Measurements from ENCODE around the gene MKRN1.
"Not testable (repeated sequence)": the region's sequence is repeated elsewhere in the genome, so short reads cannot be mapped to it uniquely, and the experiment has no call there.

The MKRN1 gene

GRCh38 chr7:140415816-140416215, 63.5 kb downstream of the MKRN1 start:
- not testable (repeated sequence) for H3K4me3 ChIP-seq (ENCODE audit: low read length); H3K27me3 ChIP-seq (ENCODE audit: control insufficient read depth, insufficient read depth, low read length); DNase-seq (ENCODE audit: low read depth, low spot score); H3K4me1 ChIP-seq (ENCODE audit: control insufficient read depth, insufficient read depth, low read length); H3K36me3 ChIP-seq (ENCODE audit: control insufficient read depth, insufficient read depth, low read length); H3K9me3 ChIP-seq (ENCODE audit: control insufficient read depth, insufficient read depth, low read length); H3K27ac ChIP-seq (ENCODE audit: low read length)
- WGBS (ENCODE audit: insufficient coverage, insufficient read length), result no CpG with 5 or more reads among the region's 9 CpGs

GRCh38 chr7:140415361-140415760, 63.9 kb downstream of the MKRN1 start:
- H3K27me3 ChIP-seq (ENCODE audit: control insufficient read depth, insufficient read depth, low read length), result no peaks in the 10 kb centered on the region
- WGBS (ENCODE audit: insufficient coverage, insufficient read length), result no CpG with 5 or more reads among the region's 3 CpGs
- no peak overlapping the region for H3K27ac ChIP-seq (ENCODE audit: low read length)
- no peak overlapping the region for H3K4me3 ChIP-seq (ENCODE audit: low read length)
- H3K9me3 ChIP-seq (ENCODE audit: control insufficient read depth, insufficient read depth, low read length), result no peaks in the 10 kb centered on the region
- no peak for DNase-seq (ENCODE audit: low read depth, low spot score)
- no peaks in the 10 kb centered on the region for H3K36me3 ChIP-seq (ENCODE audit: control insufficient read depth, insufficient read depth, low read length)
- no peaks in the 10 kb centered on the region for H3K4me1 ChIP-seq (ENCODE audit: control insufficient read depth, insufficient read depth, low read length)

- H3K27ac ChIP-seq (ENCODE audit: low read length), result no peak overlapping the region
- H3K27me3 ChIP-seq (ENCODE audit: control insufficient read depth, insufficient read depth, low read length), result no peaks in the 10 kb centered on the region
- peak overlapping the region; percentile 59; the same call in 1 of the 2 replicates for H3K4me3 ChIP-seq (ENCODE audit: low read length)
- no peaks in the 10 kb centered on the region for H3K4me1 ChIP-seq (ENCODE audit: control insufficient read depth, insufficient read depth, low read length)
- H3K36me3 ChIP-seq (ENCODE audit: control insufficient read depth, insufficient read depth, low read length), result no peaks in the 10 kb centered on the region
- H3K9me3 ChIP-seq (ENCODE audit: control insufficient read depth, insufficient read depth, low read length), result no peaks in the 10 kb centered on the region
- WGBS (ENCODE audit: insufficient coverage, insufficient read length), result no CpG with 5 or more reads among the region's 3 CpGs
- no peak for DNase-seq (ENCODE audit: low read depth, low spot score)
Observed at GRCh38 chr7:140404565-140405065, 74.7 kb downstream of the MKRN1 start.

GRCh38 chr7:140403878-140404564, 75.3 kb downstream of the MKRN1 start, which contains the start of gene RAB19:
TSS of gene RAB19 (plus strand) at chr7:140404058. CDS start at chr7:140407647, 3,589 bp downstream.
- no peaks in the 10 kb centered on the region for H3K4me1 ChIP-seq (ENCODE audit: control insufficient read depth, insufficient read depth, low read length)
- peak; percentile 60 for DNase-seq (ENCODE audit: low read depth, low spot score)
- H3K4me3 ChIP-seq (ENCODE audit: low read length), result peak within 1 kb of the TSS; percentile 59; the same call in 1 of the 2 replicates
- no peaks in the 10 kb centered on the region for H3K9me3 ChIP-seq (ENCODE audit: control insufficient read depth, insufficient read depth, low read length)
- no peak within 1 kb of the TSS for H3K27ac ChIP-seq (ENCODE audit: low read length)
- WGBS (ENCODE audit: insufficient coverage, insufficient read length), result no CpG with 5 or more reads among the region's 22 CpGs
- no peaks in the 10 kb centered on the region for H3K27me3 ChIP-seq (ENCODE audit: control insufficient read depth, insufficient read depth, low read length)
- H3K36me3 ChIP-seq (ENCODE audit: control insufficient read depth, insufficient read depth, low read length), result no peaks in the 10 kb centered on the region
